ENCODE results near the gene ZNF14.
"Not testable (repeated sequence)": the region's sequence is repeated elsewhere in the genome, so short reads cannot be mapped to it uniquely, and the experiment has no call there.

ZNF14 gene

GRCh38 chr19:19719798-19720197 is 13.1 kb downstream of the ZNF14 start:
- Mint-ChIP-seq H3K4me3 (no peak overlapping the region), H3K4me1 (peaks cover 19% of the 10 kb centered on the region), H3K9me3 (peaks cover 18% of the 10 kb centered on the region), H3K36me3 (peaks cover 62% of the 10 kb centered on the region), H3K27me3 (no peaks in the 10 kb centered on the region), H3K27ac (no peak overlapping the region)

- Mint-ChIP-seq H3K4me3 (no peak overlapping the region), H3K9me3 (peaks cover 7% of the 10 kb centered on the region), H3K4me1 (no peaks in the 10 kb centered on the region), H3K27ac (no peak overlapping the region), H3K27me3 (no peaks in the 10 kb centered on the region), H3K36me3 (peaks cover 54% of the 10 kb centered on the region)
Observed at GRCh38 chr19:19711934-19712828, 20.7 kb downstream of the ZNF14 start.

GRCh38 chr19:19711306-19711933 is 21.5 kb downstream of the ZNF14 start:
- peaks cover 5% of the 10 kb centered on the region for H3K9me3 Mint-ChIP-seq
- H3K36me3 Mint-ChIP-seq: peaks cover 51% of the 10 kb centered on the region
- H3K4me3 Mint-ChIP-seq: no peak overlapping the region
- H3K4me1 Mint-ChIP-seq: no peaks in the 10 kb centered on the region
- no peaks in the 10 kb centered on the region for H3K27me3 Mint-ChIP-seq
- no peak overlapping the region for H3K27ac Mint-ChIP-seq

GRCh38 chr19:19710506-19710905 is 22.4 kb downstream of the ZNF14 start:
- Mint-ChIP-seq H3K27me3 (no peaks in the 10 kb centered on the region), H3K27ac (no peak overlapping the region), H3K4me3 (no peak overlapping the region)

GRCh38 chr19:19704836-19705235 is 28.1 kb downstream of the ZNF14 start:
- Mint-ChIP-seq H3K36me3 (peaks cover 39% of the 10 kb centered on the region), H3K9me3 (peaks cover 9% of the 10 kb centered on the region), H3K27me3 (no peaks in the 10 kb centered on the region), H3K4me3 (no peak overlapping the region), H3K27ac (no peak overlapping the region), H3K4me1 (no peaks in the 10 kb centered on the region)

More at GRCh38 chr19:19710506-19710905, 22.4 kb downstream of the ZNF14 start:
- Mint-ChIP-seq H3K4me1 (no peaks in the 10 kb centered on the region), H3K36me3 (peaks cover 49% of the 10 kb centered on the region), H3K9me3 (peaks cover 5% of the 10 kb centered on the region)

GRCh38 chr19:19700493-19700892 is 32.4 kb downstream of the ZNF14 start:
- not testable (repeated sequence) for H3K9me3 Mint-ChIP-seq, H3K27ac Mint-ChIP-seq, H3K4me3 Mint-ChIP-seq, H3K4me1 Mint-ChIP-seq, H3K27me3 Mint-ChIP-seq
- peaks cover 27% of the 10 kb centered on the region for H3K36me3 Mint-ChIP-seq

GRCh38 chr19:19697589-19697988 is 35.3 kb downstream of the ZNF14 start:
- Mint-ChIP-seq H3K9me3 (no peaks in the 10 kb centered on the region), H3K36me3 (peaks cover 15% of the 10 kb centered on the region), H3K27ac (no peak overlapping the region), H3K4me1 (no peaks in the 10 kb centered on the region), H3K27me3 (no peaks in the 10 kb centered on the region), H3K4me3 (no peak overlapping the region)

- no peaks in the 10 kb centered on the region for H3K9me3 Mint-ChIP-seq
- peaks cover 11% of the 10 kb centered on the region for H3K36me3 Mint-ChIP-seq
- peak overlapping the region; percentile 35 for H3K27ac Mint-ChIP-seq
- no peak overlapping the region for H3K4me3 Mint-ChIP-seq
- H3K27me3 Mint-ChIP-seq: no peaks in the 10 kb centered on the region
- no peaks in the 10 kb centered on the region for H3K4me1 Mint-ChIP-seq
Observed at GRCh38 chr19:19696386-19696785, 36.5 kb downstream of the ZNF14 start.

- Mint-ChIP-seq H3K4me1 (no peaks in the 10 kb centered on the region), H3K36me3 (peaks cover 7% of the 10 kb centered on the region), H3K4me3 (no peak overlapping the region), H3K27ac (no peak overlapping the region), H3K9me3 (no peaks in the 10 kb centered on the region), H3K27me3 (no peaks in the 10 kb centered on the region)
Observed at GRCh38 chr19:19691683-19692082, 41.2 kb downstream of the ZNF14 start.

GRCh38 chr19:19689023-19689422 is 43.9 kb downstream of the ZNF14 start:
- not testable (repeated sequence) for H3K9me3 Mint-ChIP-seq, H3K27me3 Mint-ChIP-seq
- peaks cover 15% of the 10 kb centered on the region for H3K36me3 Mint-ChIP-seq

GRCh38 chr19:19687090-19687489 is 45.8 kb downstream of the ZNF14 start:
- no peak overlapping the region for H3K27ac Mint-ChIP-seq
- H3K4me3 Mint-ChIP-seq: no peak overlapping the region
- H3K36me3 Mint-ChIP-seq: peaks cover 28% of the 10 kb centered on the region

More at GRCh38 chr19:19689023-19689422, 43.9 kb downstream of the ZNF14 start:
- H3K27ac Mint-ChIP-seq, H3K4me3 Mint-ChIP-seq, H3K4me1 Mint-ChIP-seq: not testable (repeated sequence)

GRCh38 chr19:19686580-19686979 is 46.3 kb downstream of the ZNF14 start:
- no peaks in the 10 kb centered on the region for H3K4me1 Mint-ChIP-seq
- peaks cover 28% of the 10 kb centered on the region for H3K36me3 Mint-ChIP-seq
- no peaks in the 10 kb centered on the region for H3K9me3 Mint-ChIP-seq
- H3K27ac Mint-ChIP-seq: no peak overlapping the region
- no peak overlapping the region for H3K4me3 Mint-ChIP-seq
- no peaks in the 10 kb centered on the region for H3K27me3 Mint-ChIP-seq

More at GRCh38 chr19:19687090-19687489, 45.8 kb downstream of the ZNF14 start:
- H3K9me3 Mint-ChIP-seq: no peaks in the 10 kb centered on the region
- no peaks in the 10 kb centered on the region for H3K4me1 Mint-ChIP-seq
- no peaks in the 10 kb centered on the region for H3K27me3 Mint-ChIP-seq

GRCh38 chr19:19686119-19686518 is 46.8 kb downstream of the ZNF14 start:
- peaks cover 33% of the 10 kb centered on the region for H3K36me3 Mint-ChIP-seq
- H3K4me1 Mint-ChIP-seq, H3K9me3 Mint-ChIP-seq, H3K4me3 Mint-ChIP-seq, H3K27ac Mint-ChIP-seq, H3K27me3 Mint-ChIP-seq: not testable (repeated sequence)

- Mint-ChIP-seq H3K27me3 (no peaks in the 10 kb centered on the region), H3K9me3 (peaks cover 6% of the 10 kb centered on the region), H3K36me3 (peaks cover 73% of the 10 kb centered on the region), H3K4me1 (peaks cover 18% of the 10 kb centered on the region), H3K4me3 (peak overlapping the region; percentile 24), H3K27ac (no peak overlapping the region)
Observed at GRCh38 chr19:19679176-19680073, 53.5 kb downstream of the ZNF14 start.

- Mint-ChIP-seq H3K4me1 (peaks cover 22% of the 10 kb centered on the region), H3K9me3 (peaks cover 6% of the 10 kb centered on the region), H3K27me3 (no peaks in the 10 kb centered on the region), H3K4me3 (peak overlapping the region; percentile 52), H3K36me3 (peaks cover 64% of the 10 kb centered on the region), H3K27ac (no peak overlapping the region)
Observed at GRCh38 chr19:19677579-19677978, 55.3 kb downstream of the ZNF14 start.
